ENCODE data around the gene TIMMDC1.

TIMMDC1 gene

GRCh38 chr3:119536757-119537156 lies 38.4 kb downstream of the TIMMDC1 start:
- TF ChIP-seq CTCF (IDR thresholded peaks at IDR 0.05) = no peak
- Histone ChIP-seq H3K36me3 (ENCODE audit: control insufficient read depth, insufficient read depth, low read length) (no peaks in the 10 kb centered on the region), H3K4me2 (ENCODE audit: low read length) (no peak overlapping the region), H3K4me1 (no peaks in the 10 kb centered on the region), H3K27ac (no peak overlapping the region), H3K9me3 (ENCODE audit: control insufficient read depth, low read length) (no peaks in the 10 kb centered on the region), H3K79me2 (no peaks in the 10 kb centered on the region), H3K27me3 (ENCODE audit: control insufficient read depth, insufficient read depth, low read length) (no peaks in the 10 kb centered on the region), H2AFZ (no peak overlapping the region), H3K9ac (no peak overlapping the region), H3K4me3 (ENCODE audit: low read depth, low read length) (no peak overlapping the region)

- H3K79me2 ChIP-seq = no peaks in the 10 kb centered on the region
- H3K4me2 ChIP-seq (ENCODE audit: low read length) = no peak overlapping the region
- H2AFZ ChIP-seq = no peak overlapping the region
- H3K9me3 ChIP-seq (ENCODE audit: control insufficient read depth, low read length) = no peaks in the 10 kb centered on the region
- TF ChIP-seq CTCF (IDR thresholded peaks at IDR 0.05) = no peak
- no peaks in the 10 kb centered on the region for H3K4me1 ChIP-seq
- H3K27me3 ChIP-seq (ENCODE audit: control insufficient read depth, insufficient read depth, low read length) = no peaks in the 10 kb centered on the region
- H3K4me3 ChIP-seq (ENCODE audit: low read depth, low read length) = no peak overlapping the region
- H3K9ac ChIP-seq = no peak overlapping the region
- H3K27ac ChIP-seq = no peak overlapping the region
- no peaks in the 10 kb centered on the region for H3K36me3 ChIP-seq (ENCODE audit: control insufficient read depth, insufficient read depth, low read length)
Observed at GRCh38 chr3:119538772-119539171, 40.4 kb downstream of the TIMMDC1 start.

GRCh38 chr3:119541547-119541946 lies 43.2 kb downstream of the TIMMDC1 start:
- no peaks in the 10 kb centered on the region for H3K79me2 ChIP-seq
- H3K4me3 ChIP-seq (ENCODE audit: low read depth, low read length) = no peak overlapping the region
- H3K9me3 ChIP-seq (ENCODE audit: control insufficient read depth, low read length) = no peaks in the 10 kb centered on the region
- H3K27me3 ChIP-seq (ENCODE audit: control insufficient read depth, insufficient read depth, low read length) = no peaks in the 10 kb centered on the region
- no peak overlapping the region for H3K4me2 ChIP-seq (ENCODE audit: low read length)
- H3K4me1 ChIP-seq = no peaks in the 10 kb centered on the region
- H3K36me3 ChIP-seq (ENCODE audit: control insufficient read depth, insufficient read depth, low read length) = no peaks in the 10 kb centered on the region
- H3K27ac ChIP-seq = no peak overlapping the region
- TF ChIP-seq CTCF (IDR thresholded peaks at IDR 0.05) = no peak
- no peak overlapping the region for H3K9ac ChIP-seq
- H2AFZ ChIP-seq = no peak overlapping the region

GRCh38 chr3:119542168-119542767 lies 43.9 kb downstream of the TIMMDC1 start:
- Histone ChIP-seq H3K79me2 (no peaks in the 10 kb centered on the region), H3K4me3 (ENCODE audit: low read depth, low read length) (no peak overlapping the region), H3K27me3 (ENCODE audit: control insufficient read depth, insufficient read depth, low read length) (no peaks in the 10 kb centered on the region)

More at GRCh38 chr3:119542168-119542767, 43.9 kb downstream of the TIMMDC1 start:
- Histone ChIP-seq H3K36me3 (ENCODE audit: control insufficient read depth, insufficient read depth, low read length) (no peaks in the 10 kb centered on the region), H3K9me3 (ENCODE audit: control insufficient read depth, low read length) (no peaks in the 10 kb centered on the region), H2AFZ (no peak overlapping the region), H3K27ac (no peak overlapping the region), H3K4me1 (no peaks in the 10 kb centered on the region), H3K4me2 (ENCODE audit: low read length) (no peak overlapping the region), H3K9ac (no peak overlapping the region)
- TF ChIP-seq CTCF (IDR thresholded peaks at IDR 0.05) = no peak
